T-helper 1 cell treated with Interleukin-12 subunit alpha and Interleukin-12 subunit beta and Interleukin-4 antibody, amounts not matched to agents 30 μg/mL and 1 μg/mL, for 36 hours (primary cell): ENCODE data around the gene TPGS1.

Experiments
- H3K27ac Mint-ChIP-seq: one replicate; pipeline ENCODE4 v1.8.0; 2021; ENCODE audit warnings: mild to moderate bottlenecking, mixed read lengths
- H3K27me3 Mint-ChIP-seq: one replicate; pipeline ENCODE4 v1.8.0; 2021; ENCODE audit warnings: low read depth, mixed read lengths
- H3K36me3 Mint-ChIP-seq: one replicate; pipeline ENCODE4 v1.8.0; 2021; ENCODE audit warnings: low read depth, mixed read lengths
- H3K4me1 Mint-ChIP-seq: one replicate; pipeline ENCODE4 v1.8.0; 2021; ENCODE audit warnings: low read depth, mixed read lengths
- H3K4me3 Mint-ChIP-seq: one replicate; pipeline ENCODE4 v1.8.0; 2021; ENCODE audit warnings: mild to moderate bottlenecking, moderate library complexity, mixed read lengths
- H3K9me3 Mint-ChIP-seq: one replicate; pipeline ENCODE4 v1.8.0; 2021; ENCODE audit warnings: mixed read lengths

Gene TPGS1

DNA sequence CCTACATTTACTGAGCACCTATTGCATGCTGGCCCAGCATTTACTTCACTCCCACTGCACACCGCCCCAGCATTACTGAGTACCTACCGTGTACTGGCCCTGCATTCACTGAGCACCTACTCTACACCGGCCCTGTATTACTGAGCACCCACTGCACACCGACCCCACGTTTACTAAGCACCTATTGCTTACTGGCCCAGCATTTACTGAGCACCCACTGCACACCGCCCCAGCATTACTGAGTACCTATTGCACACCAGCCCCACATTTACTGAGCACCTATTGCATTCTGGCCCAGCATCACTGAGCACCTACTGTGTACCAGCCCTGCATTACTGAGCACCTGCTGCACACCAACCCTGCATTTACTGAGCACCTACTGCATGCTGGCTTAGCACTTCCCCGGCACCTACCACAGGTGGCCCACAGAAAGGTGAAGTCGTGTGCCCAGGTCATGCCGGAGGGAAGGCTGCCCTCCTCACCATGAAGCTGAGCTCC, 6.9 kb downstream of the TPGS1 start:
- Mint-ChIP-seq H3K36me3 (peaks cover 10% of the 10 kb centered on the region), H3K27me3 (no peaks in the 10 kb centered on the region), H3K4me3 (no peak overlapping the region), H3K9me3 (no peaks in the 10 kb centered on the region), H3K27ac (peak overlapping the region; percentile 43), H3K4me1 (peaks cover 24% of the 10 kb centered on the region)

DNA sequence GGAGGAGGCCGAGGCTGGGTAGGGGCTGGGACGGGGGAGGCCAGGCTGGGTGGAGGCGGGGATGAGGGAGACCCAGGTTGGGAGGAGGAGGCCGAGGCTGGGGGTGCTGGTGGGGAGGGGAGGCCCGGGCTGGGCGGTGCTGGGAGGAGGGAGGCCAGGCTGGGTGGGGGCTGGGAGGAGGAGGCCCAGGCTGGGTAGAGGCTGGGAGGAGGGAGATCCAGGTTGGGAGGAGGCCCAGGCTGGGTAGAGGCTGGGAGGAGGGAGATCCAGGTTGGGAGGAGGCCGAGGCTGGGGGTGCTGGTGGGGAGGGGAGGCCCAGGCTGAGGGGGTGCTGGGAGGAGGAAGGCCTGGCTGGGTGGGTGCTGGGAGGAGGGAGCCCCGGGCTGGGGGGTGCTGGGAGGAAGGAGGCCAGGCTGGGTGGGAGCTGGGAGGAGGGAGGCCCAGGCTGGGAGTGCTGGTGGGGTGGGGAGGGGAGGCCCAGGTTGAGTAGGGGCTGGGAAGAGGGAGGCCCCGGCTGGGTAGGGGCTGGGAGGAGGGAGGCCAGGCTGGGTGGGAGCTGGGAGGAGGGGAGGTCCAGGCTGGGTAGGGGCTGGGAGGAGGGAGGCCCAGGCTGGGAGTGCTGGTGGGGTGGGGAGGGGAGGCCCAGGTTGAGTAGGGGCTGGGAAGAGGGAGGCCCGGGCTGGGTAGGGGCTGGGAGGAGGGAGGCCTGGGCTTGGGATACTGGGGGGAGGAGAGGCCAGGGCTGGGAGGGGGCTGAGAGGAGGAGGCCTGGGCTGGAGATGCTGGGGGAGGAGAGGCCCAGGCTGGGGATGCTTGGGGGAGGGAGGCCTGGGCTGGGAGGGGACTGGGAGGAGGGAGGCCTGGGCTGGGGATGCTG, 10.7 kb downstream of the TPGS1 start:
- Mint-ChIP-seq H3K9me3 (no peaks in the 10 kb centered on the region), H3K27me3 (no peaks in the 10 kb centered on the region), H3K4me1 (peaks cover 10% of the 10 kb centered on the region), H3K4me3 (no peak overlapping the region), H3K36me3 (peaks cover 5% of the 10 kb centered on the region), H3K27ac (no peak overlapping the region)

DNA sequence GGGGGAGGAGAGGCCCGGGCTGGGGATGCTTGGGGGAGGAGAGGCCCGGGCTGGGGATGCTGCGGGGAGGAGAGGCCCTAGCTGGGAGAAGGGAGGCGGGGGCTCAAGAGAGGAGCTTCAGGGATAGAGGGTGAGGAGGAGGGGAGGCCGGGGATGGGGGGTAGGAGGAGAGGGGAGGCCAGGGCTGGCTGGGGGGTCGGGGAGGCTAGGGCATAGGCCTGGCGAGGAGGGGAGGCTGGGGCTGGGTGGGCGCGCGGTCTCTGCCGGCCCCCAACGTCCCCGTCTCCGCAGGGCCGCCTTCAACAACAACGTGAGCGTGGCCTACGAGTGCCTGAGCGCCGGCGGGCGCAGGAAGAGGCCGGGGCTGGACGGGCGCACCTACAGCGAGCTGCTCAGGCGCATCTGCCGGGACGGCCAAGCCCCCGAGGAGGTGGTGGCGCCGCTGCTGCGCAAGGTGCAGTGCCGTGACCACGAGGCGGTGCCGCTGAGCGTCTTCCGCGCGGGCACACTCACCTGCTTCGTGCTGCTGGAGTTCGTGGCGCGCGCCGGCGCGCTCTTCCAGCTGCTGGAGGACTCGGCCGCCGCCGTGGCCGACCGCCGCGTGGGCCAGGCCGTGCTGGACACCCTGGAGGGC, 11.4 kb downstream of the TPGS1 start:
- Mint-ChIP-seq H3K27me3 (no peaks in the 10 kb centered on the region), H3K4me3 (no peak overlapping the region), H3K36me3 (peaks cover 5% of the 10 kb centered on the region), H3K27ac (no peak overlapping the region), H3K4me1 (peaks cover 10% of the 10 kb centered on the region), H3K9me3 (no peaks in the 10 kb centered on the region)

DNA sequence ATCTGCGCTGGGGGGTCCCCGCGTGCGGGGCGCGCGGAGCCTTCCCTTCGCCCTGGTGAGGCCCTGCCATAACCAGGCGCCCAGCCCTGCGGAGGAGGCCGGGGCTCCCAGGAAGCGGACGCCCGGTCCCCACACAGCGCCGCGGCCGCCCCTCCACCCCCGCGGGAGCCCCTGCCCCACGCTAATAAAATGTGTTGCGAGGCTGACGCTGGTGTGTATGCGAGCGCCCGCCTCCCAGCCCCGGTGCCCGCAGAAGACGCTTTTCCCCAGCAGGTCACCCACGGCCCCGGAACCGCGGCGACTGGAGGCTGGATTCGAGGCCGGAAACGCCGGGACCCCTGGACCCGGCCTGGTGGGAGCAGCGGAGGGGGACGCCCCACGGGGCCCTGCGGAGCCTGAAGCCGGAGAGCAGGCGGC, 12.2 kb downstream of the TPGS1 start:
- no peaks in the 10 kb centered on the region for H3K27me3 Mint-ChIP-seq
- H3K4me1 Mint-ChIP-seq = peaks cover 4% of the 10 kb centered on the region
- no peaks in the 10 kb centered on the region for H3K36me3 Mint-ChIP-seq
- no peak overlapping the region for H3K27ac Mint-ChIP-seq
- no peaks in the 10 kb centered on the region for H3K9me3 Mint-ChIP-seq
- no peak overlapping the region for H3K4me3 Mint-ChIP-seq

DNA sequence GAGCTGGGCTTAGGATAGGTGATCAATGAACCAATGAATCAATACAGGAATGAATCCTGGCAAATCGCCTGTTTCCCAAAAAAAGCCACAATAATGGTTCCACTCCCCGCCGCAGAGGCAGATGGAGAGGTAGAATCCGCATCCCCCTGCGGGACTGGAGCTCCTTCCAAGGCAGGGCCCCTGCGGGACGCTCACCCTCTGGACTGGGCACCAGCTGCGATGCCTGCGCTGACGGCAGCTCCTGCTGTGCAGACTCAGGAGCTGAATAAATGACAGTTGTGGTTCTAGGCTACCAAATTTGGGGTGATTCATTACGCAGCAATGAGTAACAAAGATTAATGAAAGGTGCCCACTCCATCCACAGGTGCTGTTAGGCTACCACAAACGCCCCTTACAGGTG, 15.4 kb downstream of the TPGS1 start:
- Mint-ChIP-seq H3K36me3 (no peaks in the 10 kb centered on the region), H3K27me3 (peaks cover 6% of the 10 kb centered on the region), H3K4me1 (no peaks in the 10 kb centered on the region), H3K4me3 (no peak overlapping the region), H3K9me3 (no peaks in the 10 kb centered on the region), H3K27ac (no peak overlapping the region)

DNA sequence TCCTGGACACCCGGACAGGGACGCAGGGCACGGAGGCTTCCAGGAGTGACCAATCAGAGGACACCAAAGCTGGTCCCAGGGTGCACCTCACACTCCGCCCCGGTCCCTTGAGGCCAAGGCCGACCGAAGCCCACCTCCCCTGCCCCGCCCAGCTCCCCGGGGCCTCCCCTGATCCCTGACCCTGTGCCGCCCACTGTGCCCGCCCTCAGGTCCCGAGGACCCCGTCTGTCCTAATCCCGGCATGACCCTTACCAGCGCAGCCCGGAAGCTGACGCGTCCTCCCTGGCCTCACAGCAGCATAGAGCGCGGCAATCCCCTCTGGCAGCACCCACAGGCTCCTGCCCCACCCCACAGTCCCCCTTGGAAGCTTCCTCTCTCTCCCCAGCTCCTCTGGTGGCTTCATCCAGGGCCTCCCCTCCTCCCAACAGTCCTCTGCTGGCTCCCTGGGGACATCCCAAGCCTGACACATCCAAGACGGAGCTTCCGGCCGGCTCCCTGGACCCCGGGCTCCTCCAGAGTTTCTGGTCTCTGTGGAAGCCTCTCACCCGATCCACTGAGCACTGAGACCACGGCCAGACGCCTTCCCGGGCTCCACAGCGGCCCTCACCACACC, 16.9 kb downstream of the TPGS1 start:
- Mint-ChIP-seq H3K9me3 (no peaks in the 10 kb centered on the region), H3K27me3 (peaks cover 10% of the 10 kb centered on the region), H3K4me1 (peaks cover 3% of the 10 kb centered on the region), H3K4me3 (no peak overlapping the region), H3K27ac (no peak overlapping the region), H3K36me3 (no peaks in the 10 kb centered on the region)

DNA sequence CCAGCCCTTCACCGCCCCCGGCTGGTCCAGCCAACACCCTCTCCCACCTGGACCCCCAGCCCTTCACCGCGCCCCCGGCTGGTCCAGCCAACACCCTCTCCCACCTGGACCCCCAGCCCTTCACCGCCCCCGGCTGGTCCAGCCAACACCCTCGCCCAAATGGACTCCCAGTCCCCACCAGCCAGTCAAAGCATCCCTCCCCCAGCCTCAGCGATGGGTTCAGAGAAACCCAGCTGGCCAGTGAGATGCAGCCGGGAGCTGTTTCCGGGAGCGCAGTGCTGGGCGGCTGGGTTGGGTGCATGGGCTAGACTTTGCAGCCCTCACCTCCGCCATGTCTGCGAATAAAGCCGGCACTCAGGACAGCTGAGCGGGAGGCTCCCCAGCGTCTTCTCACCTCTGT, 17.7 kb downstream of the TPGS1 start:
- no peaks in the 10 kb centered on the region for H3K36me3 Mint-ChIP-seq
- H3K4me3 Mint-ChIP-seq = no peak overlapping the region
- H3K9me3 Mint-ChIP-seq = no peaks in the 10 kb centered on the region
- peak overlapping the region; percentile 28 for H3K27ac Mint-ChIP-seq
- peaks cover 10% of the 10 kb centered on the region for H3K27me3 Mint-ChIP-seq
- H3K4me1 Mint-ChIP-seq = peaks cover 3% of the 10 kb centered on the region

DNA sequence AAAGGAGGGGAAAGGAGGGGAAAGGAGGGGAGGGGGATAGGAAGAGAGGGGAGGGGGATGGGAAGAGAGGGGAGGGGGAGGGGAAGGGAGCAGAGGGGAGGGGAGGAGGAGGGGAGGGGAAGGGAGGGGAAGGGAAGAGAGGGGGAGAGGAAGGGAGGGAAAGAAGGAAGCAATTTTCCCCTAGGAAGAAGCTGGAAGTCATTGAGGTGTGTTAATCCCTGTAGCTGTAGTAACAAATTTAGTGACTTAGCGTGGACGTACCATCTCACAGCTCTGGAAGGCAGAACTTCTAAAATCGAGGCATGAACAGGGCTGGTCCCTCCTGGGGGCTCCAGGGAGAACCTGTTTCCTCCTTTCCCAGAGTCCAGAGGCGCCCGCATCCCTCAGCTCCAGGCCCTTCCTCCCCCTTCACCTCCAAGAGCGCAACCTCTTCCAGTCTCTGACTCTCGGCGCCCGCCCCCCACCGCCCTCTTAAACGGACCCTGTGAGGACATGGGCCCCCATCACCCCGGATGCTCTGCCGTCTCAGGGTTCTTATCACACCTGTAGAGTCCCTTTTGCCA, 18.6 kb downstream of the TPGS1 start:
- no peaks in the 10 kb centered on the region for H3K36me3 Mint-ChIP-seq
- H3K27ac Mint-ChIP-seq = no peak overlapping the region
- no peaks in the 10 kb centered on the region for H3K9me3 Mint-ChIP-seq

DNA sequence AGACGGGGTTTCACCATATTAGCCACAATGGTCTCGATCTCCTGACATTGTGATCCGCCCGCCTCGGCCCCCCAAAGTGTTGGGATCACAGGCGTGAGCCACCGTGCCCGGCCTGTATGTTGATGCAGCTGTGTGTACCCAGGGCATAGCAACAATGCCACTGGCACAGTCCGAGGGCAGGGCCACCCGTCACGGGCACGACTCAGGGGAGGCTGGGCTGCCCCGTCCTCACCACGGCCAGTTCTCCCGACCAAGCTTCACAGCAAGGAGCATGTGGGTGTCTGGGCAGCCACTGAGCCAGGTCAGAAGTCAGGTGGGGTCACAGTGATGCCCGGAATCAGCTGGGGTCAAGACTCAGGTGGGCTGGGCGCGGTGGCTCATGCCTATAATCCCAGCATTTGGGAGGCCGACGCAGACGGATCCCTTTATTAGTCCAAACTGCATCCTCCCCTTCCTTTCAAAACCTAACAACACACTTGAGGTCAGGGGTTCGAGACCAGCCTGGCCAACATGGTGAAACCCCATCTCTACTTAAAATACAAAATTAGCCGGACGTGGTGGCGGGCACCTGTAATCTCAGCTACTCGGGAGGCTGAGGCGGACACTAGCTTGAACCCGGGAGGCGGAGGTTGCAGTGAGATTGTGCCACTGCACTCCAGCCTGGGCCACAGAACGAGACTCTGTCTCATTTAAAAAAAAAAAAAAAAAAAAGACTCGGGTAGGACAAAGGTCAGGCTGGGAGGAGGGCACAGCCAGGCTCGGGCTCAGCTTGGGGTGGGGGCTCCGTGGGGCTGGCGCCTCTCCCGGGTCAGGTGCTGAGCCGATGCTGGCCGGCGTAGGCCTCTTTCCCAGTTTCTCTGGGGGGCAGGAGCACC, 23.1 kb downstream of the TPGS1 start:
- Mint-ChIP-seq H3K4me3 (peak overlapping the region; percentile 80), H3K4me1 (peaks cover 10% of the 10 kb centered on the region), H3K27me3 (peaks cover 10% of the 10 kb centered on the region), H3K27ac (peak overlapping the region; percentile 82), H3K9me3 (no peaks in the 10 kb centered on the region), H3K36me3 (no peaks in the 10 kb centered on the region)

More for the DNA sequence above, 18.6 kb downstream of the TPGS1 start:
- peaks cover 4% of the 10 kb centered on the region for H3K4me1 Mint-ChIP-seq
- no peak overlapping the region for H3K4me3 Mint-ChIP-seq
- H3K27me3 Mint-ChIP-seq = peaks cover 10% of the 10 kb centered on the region

DNA sequence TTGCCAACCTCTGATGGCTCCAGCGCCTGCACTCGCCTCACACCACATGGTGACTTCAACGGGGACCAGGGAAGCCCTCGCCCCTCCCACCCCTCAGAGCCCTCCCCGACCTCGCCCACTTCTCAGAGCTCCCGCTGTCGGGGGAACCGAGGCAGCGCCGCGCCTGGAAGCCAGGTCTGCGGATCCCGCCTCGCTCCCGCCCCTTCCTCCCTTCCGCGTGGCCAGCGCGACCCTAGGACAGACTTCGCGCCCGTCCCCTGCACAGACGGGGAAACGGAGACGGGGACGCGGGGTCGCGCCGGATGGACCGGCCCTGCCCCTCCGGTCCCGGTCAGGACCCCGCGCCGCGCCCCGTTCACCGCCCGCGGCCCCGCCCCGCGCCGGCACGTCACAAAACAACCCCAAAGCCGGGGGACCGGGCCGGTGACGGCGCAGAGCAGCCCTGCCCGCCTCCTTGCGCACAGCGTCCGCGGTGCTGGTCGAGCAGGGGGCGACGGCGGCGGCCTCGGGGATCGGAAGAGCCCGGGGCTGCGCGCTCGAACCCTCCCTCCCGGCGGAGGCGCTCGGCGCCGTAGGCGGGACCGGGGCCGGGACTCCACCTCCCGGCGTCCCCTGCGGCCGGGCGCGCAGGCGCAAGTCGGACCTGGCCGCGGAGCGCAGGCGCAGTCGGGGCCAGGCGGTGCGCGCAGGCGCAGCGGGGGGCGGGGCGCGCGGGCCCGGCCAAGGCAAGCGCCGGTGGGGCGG, 23.9 kb downstream of the TPGS1 start:
- peak overlapping the region; percentile 80 for H3K4me3 Mint-ChIP-seq
- H3K36me3 Mint-ChIP-seq = no peaks in the 10 kb centered on the region
- peaks cover 10% of the 10 kb centered on the region for H3K4me1 Mint-ChIP-seq
- H3K27ac Mint-ChIP-seq = peak overlapping the region; percentile 82
- no peaks in the 10 kb centered on the region for H3K9me3 Mint-ChIP-seq
- peaks cover 8% of the 10 kb centered on the region for H3K27me3 Mint-ChIP-seq

DNA sequence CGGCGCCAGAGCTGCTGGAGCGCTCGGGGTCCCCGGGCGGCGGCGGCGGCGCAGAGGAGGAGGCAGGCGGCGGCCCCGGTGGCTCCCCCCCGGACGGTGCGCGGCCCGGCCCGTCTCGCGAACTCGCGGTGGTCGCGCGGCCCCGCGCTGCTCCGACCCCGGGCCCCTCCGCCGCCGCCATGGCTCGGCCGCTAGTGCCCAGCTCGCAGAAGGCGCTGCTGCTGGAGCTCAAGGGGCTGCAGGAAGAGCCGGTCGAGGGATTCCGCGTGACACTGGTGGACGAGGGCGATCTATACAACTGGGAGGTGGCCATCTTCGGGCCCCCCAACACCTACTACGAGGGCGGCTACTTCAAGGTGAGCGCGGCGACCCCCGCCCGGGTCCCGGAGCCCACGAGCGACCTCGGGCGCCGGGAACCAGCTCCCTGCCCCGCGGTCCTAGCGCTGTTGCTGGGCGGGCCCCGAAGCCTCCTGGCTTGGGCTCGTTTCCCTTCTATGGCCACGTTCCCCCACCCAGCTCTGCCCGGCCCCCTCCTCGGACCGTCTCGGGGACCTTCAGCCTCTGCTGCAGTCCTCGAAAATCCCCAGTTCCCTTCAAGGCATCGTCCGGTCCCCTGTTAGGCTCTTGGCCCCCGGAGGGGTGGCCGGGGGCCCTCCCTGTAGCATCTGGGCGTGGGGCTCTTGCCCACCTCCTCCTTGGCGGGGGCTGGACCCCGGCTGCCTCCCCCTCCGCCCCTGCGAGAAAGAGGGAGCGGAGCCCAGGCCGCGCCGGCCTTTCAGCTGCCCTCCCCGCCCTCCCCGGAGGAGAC, 24.7 kb downstream of the TPGS1 start, which contains the start of gene CDC34:
Gene CDC34, plus strand, starts transcription at position 8 of the 808 bp plus-strand sequence. Its CDS starts 172 bp downstream, at position 180.
- Mint-ChIP-seq H3K4me1 (peaks cover 10% of the 10 kb centered on the region), H3K27ac (peak within 1 kb of the TSS; percentile 82), H3K27me3 (peaks cover 3% of the 10 kb centered on the region), H3K4me3 (peak within 1 kb of the TSS; percentile 86), H3K36me3 (no peaks in the 10 kb centered on the region), H3K9me3 (no peaks in the 10 kb centered on the region)

DNA sequence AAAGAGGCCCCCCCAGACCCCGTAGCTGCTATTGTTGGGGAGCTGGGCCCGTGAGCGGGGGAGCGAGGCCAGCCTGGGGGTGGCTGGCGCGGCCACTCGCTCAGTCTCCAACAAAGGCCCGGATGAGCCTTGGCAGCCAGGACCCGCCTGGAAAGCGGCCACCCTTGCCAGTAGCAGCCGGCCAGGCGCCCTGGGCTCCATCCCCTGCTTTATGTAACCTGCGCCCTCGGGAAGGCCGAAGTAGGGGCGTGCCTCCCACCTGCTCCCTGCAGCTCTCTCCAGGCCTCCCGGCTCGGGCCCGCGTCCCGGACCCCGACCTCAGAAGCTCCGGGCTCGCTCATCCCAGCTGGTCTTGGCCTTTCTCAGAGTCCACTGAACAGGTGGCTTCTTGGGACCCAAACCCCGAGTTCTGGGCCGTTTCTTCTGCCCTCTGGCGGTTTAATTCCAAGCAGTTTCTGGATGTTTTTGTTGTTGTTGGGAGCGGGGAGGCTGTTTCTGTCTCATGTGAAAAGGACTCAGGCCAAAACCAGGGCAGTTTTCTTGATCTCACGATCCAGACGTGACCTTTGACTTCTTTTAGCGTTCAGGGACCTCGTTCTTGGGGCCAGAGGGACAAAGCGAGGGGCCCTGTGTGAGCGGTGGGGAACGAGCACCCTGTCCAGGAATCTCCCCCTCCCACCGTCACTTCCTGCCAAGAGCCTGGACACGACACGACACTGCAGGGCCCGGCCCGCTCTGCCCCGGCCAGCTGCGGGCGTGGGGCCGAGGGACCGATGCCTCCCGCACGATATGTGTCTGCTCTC, 25.5 kb downstream of the TPGS1 start:
- Mint-ChIP-seq H3K4me1 (peaks cover 10% of the 10 kb centered on the region), H3K9me3 (no peaks in the 10 kb centered on the region), H3K27me3 (peaks cover 3% of the 10 kb centered on the region), H3K27ac (peak overlapping the region; percentile 85), H3K4me3 (peak overlapping the region; percentile 86), H3K36me3 (no peaks in the 10 kb centered on the region)
